Measurements from ENCODE around the gene EIPR1. TPM values are rescaled to one million over a fixed set of nuclear protein-coding genes. Genes with fewer than 3 reads are reported as not detected.

Gene EIPR1
- polyA plus RNA-seq, 1 donor from 2014 or later: 138 TPM

DNA sequence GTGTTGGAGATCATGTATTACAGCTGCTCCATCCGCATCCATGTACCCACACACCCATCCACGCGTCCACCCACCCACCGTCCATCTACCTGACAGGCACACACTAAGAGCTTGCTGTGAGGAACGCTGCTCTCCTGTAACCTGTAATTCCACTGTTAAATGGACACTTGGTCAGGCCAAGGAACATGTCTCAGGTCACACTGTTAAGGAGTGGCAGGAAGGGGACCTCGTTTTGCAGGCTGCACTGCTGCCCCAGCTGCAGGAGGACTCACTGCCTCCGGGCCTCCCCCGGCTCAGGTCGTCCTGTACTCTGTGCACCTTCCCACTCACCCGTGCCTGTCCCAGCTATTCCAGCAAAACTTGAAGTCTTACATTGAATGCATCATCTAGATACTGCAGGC is 170.5 kb downstream of the EIPR1 start:
- Histone ChIP-seq H3K9ac (ENCODE audit: low read length) (no peak overlapping the region), H3F3A (ENCODE audit: insufficient read depth, low read length, poor library complexity, severe bottlenecking) (no peaks in the 10 kb centered on the region)

DNA sequence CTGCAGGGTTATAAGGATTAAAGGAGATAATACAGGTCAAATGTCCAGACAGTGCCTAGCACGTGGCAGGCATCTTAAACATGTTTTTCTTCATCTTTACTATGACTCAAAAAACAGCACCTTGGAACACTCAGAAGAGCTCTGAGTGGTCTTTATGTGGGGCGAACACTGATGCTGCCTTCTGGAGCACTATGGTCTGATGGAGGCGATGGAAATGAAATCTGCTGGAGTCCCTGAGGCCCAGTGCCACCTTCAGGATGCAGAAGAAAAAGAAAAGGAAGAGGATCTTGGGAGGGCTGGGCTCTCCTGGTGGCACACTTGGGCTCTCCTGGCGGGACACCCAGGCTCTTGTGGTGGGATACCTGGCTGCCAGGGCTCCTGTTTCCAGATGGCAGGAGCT is 171.8 kb downstream of the EIPR1 start:
- no peaks in the 10 kb centered on the region for H4K20me1 ChIP-seq (ENCODE audit: insufficient read depth)
- no peaks in the 10 kb centered on the region for H3K9me2 ChIP-seq (ENCODE audit: insufficient read depth, low read length)
- H3K4me2 ChIP-seq (ENCODE audit: low read length): no peak overlapping the region
- H3K9ac ChIP-seq (ENCODE audit: low read length): no peak overlapping the region
- TF ChIP-seq SMC3 (conservative IDR thresholded peaks at IDR 0.05; ENCODE audit: poor library complexity): no peak
- no peak for TF ChIP-seq TAF1 (IDR thresholded peaks at IDR 0.05; ENCODE audit: low read depth)
- no peak for TF ChIP-seq EZH2 (IDR thresholded peaks at IDR 0.05; ENCODE audit: borderline replicate concordance, insufficient read depth, low read length, poor library complexity, severe bottlenecking)
- TF ChIP-seq RAD21 (conservative IDR thresholded peaks at IDR 0.05): no peak
- TF ChIP-seq, protein P1, sequence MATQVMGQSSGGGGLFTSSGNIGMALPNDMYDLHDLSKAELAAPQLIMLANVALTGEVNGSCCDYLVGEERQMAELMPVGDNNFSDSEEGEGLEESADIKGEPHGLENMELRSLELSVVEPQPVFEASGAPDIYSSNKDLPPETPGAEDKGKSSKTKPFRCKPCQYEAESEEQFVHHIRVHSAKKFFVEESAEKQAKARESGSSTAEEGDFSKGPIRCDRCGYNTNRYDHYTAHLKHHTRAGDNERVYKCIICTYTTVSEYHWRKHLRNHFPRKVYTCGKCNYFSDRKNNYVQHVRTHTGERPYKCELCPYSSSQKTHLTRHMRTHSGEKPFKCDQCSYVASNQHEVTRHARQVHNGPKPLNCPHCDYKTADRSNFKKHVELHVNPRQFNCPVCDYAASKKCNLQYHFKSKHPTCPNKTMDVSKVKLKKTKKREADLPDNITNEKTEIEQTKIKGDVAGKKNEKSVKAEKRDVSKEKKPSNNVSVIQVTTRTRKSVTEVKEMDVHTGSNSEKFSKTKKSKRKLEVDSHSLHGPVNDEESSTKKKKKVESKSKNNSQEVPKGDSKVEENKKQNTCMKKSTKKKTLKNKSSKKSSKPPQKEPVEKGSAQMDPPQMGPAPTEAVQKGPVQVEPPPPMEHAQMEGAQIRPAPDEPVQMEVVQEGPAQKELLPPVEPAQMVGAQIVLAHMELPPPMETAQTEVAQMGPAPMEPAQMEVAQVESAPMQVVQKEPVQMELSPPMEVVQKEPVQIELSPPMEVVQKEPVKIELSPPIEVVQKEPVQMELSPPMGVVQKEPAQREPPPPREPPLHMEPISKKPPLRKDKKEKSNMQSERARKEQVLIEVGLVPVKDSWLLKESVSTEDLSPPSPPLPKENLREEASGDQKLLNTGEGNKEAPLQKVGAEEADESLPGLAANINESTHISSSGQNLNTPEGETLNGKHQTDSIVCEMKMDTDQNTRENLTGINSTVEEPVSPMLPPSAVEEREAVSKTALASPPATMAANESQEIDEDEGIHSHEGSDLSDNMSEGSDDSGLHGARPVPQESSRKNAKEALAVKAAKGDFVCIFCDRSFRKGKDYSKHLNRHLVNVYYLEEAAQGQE (IDR thresholded peaks at IDR 0.05; ENCODE audit: borderline replicate concordance): no peak
- TF ChIP-seq POLR2AphosphoS5 (IDR thresholded peaks at IDR 0.05): no peak
- TF ChIP-seq EP300 (conservative IDR thresholded peaks at IDR 0.05; ENCODE audit: poor library complexity, severe bottlenecking): no peak
- TF ChIP-seq, protein P2, sequence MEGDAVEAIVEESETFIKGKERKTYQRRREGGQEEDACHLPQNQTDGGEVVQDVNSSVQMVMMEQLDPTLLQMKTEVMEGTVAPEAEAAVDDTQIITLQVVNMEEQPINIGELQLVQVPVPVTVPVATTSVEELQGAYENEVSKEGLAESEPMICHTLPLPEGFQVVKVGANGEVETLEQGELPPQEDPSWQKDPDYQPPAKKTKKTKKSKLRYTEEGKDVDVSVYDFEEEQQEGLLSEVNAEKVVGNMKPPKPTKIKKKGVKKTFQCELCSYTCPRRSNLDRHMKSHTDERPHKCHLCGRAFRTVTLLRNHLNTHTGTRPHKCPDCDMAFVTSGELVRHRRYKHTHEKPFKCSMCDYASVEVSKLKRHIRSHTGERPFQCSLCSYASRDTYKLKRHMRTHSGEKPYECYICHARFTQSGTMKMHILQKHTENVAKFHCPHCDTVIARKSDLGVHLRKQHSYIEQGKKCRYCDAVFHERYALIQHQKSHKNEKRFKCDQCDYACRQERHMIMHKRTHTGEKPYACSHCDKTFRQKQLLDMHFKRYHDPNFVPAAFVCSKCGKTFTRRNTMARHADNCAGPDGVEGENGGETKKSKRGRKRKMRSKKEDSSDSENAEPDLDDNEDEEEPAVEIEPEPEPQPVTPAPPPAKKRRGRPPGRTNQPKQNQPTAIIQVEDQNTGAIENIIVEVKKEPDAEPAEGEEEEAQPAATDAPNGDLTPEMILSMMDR (IDR thresholded peaks at IDR 0.05; ENCODE audit: poor library complexity, severe bottlenecking): no peak
- no peak for TF ChIP-seq MXI1 (conservative IDR thresholded peaks at IDR 0.05; ENCODE audit: poor library complexity, severe bottlenecking)
- no peaks in the 10 kb centered on the region for H3F3A ChIP-seq (ENCODE audit: insufficient read depth, low read length, poor library complexity, severe bottlenecking)
- H3K27me3 ChIP-seq (ENCODE audit: insufficient read depth, low read depth, low read length): no peaks in the 10 kb centered on the region
- no peak overlapping the region for H2AFZ ChIP-seq (ENCODE audit: low read depth, low read length)
- no peak overlapping the region for H3K27ac ChIP-seq (ENCODE audit: low read length)
- H3K9me3 ChIP-seq (ENCODE audit: low read length): no peaks in the 10 kb centered on the region
- H3K79me2 ChIP-seq (replicated peaks; ENCODE audit: insufficient read depth, low read length): no peaks in the 10 kb centered on the region
- no peaks in the 10 kb centered on the region for H3K36me3 ChIP-seq (ENCODE audit: insufficient read depth, low read length)
- no peak overlapping the region for H3K4me3 ChIP-seq (ENCODE audit: low read length)

More for the DNA sequence above, 170.5 kb downstream of the EIPR1 start:
- Histone ChIP-seq H4K20me1 (ENCODE audit: insufficient read depth) (no peaks in the 10 kb centered on the region), H3K4me2 (ENCODE audit: low read length) (no peak overlapping the region), H3K27ac (ENCODE audit: low read length) (no peak overlapping the region), H3K4me3 (ENCODE audit: low read length) (no peak overlapping the region), H3K36me3 (ENCODE audit: insufficient read depth, low read length) (no peaks in the 10 kb centered on the region), H3K9me2 (ENCODE audit: insufficient read depth, low read length) (no peaks in the 10 kb centered on the region), H2AFZ (ENCODE audit: low read depth, low read length) (no peak overlapping the region), H3K9me3 (ENCODE audit: low read length) (no peaks in the 10 kb centered on the region), H3K27me3 (ENCODE audit: insufficient read depth, low read depth, low read length) (no peaks in the 10 kb centered on the region), H3K79me2 (replicated peaks; ENCODE audit: insufficient read depth, low read length) (no peaks in the 10 kb centered on the region)
- TF ChIP-seq TAF1 (IDR thresholded peaks at IDR 0.05; ENCODE audit: low read depth) (no peak), MXI1 (conservative IDR thresholded peaks at IDR 0.05; ENCODE audit: poor library complexity, severe bottlenecking) (no peak), EP300 (conservative IDR thresholded peaks at IDR 0.05; ENCODE audit: poor library complexity, severe bottlenecking) (no peak), EZH2 (IDR thresholded peaks at IDR 0.05; ENCODE audit: borderline replicate concordance, insufficient read depth, low read length, poor library complexity, severe bottlenecking) (no peak), POLR2AphosphoS5 (IDR thresholded peaks at IDR 0.05) (no peak), SMC3 (conservative IDR thresholded peaks at IDR 0.05; ENCODE audit: poor library complexity) (no peak), RAD21 (conservative IDR thresholded peaks at IDR 0.05) (no peak)
- TF ChIP-seq, protein P2 (IDR thresholded peaks at IDR 0.05; ENCODE audit: poor library complexity, severe bottlenecking): no peak
- TF ChIP-seq, protein P1 (IDR thresholded peaks at IDR 0.05; ENCODE audit: borderline replicate concordance): no peak

All from neural cell (in vitro differentiated cells).